ENCODE data around the gene URAD. TPM values are rescaled to one million over a fixed set of nuclear protein-coding genes. Genes with fewer than 3 reads are reported as not detected.
A peak's percentile ranks its signal among the peaks of the same experiment; 100 is the strongest.

Gene URAD
- total RNA-seq, 1 donor from 2014 or later: not detected

DNA sequence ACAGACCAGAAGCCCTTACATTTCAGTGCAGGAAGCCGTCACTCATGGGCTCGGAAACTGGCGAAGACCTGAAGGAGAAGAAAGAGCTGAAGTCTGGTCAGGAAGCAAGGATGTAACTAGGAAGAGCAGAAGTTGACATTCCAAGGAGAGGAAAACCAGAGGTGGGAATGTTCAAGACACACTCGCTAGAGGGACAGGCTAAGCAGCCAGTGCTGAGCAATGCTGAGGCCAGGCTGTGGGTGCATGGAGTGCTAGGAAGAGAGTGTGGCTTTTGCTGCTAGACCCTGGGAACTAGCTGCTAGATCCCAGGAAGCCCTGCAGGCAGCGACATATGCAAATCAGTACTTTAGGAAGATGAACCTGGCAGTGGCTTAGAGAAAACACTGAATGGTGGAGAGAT, 12.1 kb upstream of the URAD start:
- H3K4me1 Mint-ChIP-seq: peaks cover 3% of the 10 kb centered on the region
- POLR2A ChIA-PET: no interaction called here
- DNase-seq: no peak
- TF ChIP-seq, protein P1, sequence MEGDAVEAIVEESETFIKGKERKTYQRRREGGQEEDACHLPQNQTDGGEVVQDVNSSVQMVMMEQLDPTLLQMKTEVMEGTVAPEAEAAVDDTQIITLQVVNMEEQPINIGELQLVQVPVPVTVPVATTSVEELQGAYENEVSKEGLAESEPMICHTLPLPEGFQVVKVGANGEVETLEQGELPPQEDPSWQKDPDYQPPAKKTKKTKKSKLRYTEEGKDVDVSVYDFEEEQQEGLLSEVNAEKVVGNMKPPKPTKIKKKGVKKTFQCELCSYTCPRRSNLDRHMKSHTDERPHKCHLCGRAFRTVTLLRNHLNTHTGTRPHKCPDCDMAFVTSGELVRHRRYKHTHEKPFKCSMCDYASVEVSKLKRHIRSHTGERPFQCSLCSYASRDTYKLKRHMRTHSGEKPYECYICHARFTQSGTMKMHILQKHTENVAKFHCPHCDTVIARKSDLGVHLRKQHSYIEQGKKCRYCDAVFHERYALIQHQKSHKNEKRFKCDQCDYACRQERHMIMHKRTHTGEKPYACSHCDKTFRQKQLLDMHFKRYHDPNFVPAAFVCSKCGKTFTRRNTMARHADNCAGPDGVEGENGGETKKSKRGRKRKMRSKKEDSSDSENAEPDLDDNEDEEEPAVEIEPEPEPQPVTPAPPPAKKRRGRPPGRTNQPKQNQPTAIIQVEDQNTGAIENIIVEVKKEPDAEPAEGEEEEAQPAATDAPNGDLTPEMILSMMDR (IDR thresholded peaks at IDR 0.05): no peak
- no peaks in the 10 kb centered on the region for H3K9me3 Mint-ChIP-seq
- H3K27me3 Mint-ChIP-seq: no peaks in the 10 kb centered on the region
- CTCF ChIA-PET: no interaction called here
- H3K27ac Mint-ChIP-seq: no peak overlapping the region
- H3K36me3 Mint-ChIP-seq (ENCODE audit: low read depth): no peaks in the 10 kb centered on the region
- no peak overlapping the region for H3K4me3 Mint-ChIP-seq
- ATAC-seq (ENCODE audit: low read depth): no peak
- intact Hi-C loops (cut with micrococcal nuclease): no loop called here

DNA sequence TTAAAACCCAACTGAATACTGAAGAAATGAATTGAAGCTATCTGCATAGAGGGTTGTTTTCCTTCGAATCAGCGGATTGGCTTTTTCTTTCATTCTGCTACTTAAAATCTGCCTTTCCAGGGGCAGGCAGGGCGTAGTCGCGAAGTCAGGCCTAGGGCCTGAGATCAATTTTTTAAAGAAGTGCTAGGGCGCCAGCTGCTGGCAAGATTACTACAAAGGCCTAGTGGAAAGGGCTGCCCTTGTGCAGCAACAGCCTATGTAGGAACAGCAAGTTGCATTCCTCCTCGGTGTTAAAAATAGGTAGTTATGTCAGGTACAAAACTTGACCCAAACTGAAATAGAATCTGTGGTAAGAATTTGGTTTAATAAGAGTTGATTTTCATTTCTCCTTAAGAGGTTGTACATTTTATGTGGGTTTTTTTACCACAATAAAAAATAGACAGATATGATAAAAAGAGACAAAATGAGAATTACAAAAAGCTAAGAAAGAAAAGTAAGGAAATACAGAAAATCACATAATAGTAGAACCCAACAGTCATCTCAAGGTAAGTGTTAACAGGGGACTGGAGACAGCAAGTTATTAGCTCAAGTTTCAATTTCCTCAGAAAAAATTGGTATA, 9.5 kb upstream of the URAD start:
- DNase-seq: no peak
- ChIA-PET CTCF (interaction anchor here (0.9 to 1.8 kb wide), 6 partner anchors 14 to 636 kb away, joined by 3 to 8 read pairs (median 4); no protein-coding TSS in a partner anchor), POLR2A (no interaction called here)
- Mint-ChIP-seq H3K36me3 (ENCODE audit: low read depth) (no peaks in the 10 kb centered on the region), H3K27me3 (no peaks in the 10 kb centered on the region), H3K4me1 (peaks cover 3% of the 10 kb centered on the region), H3K27ac (no peak overlapping the region), H3K4me3 (no peak overlapping the region), H3K9me3 (no peaks in the 10 kb centered on the region)
- intact Hi-C loops (cut with micrococcal nuclease): no loop called here
- TF ChIP-seq, protein P1 (IDR thresholded peaks at IDR 0.05): no peak
- ATAC-seq (ENCODE audit: low read depth): peak; percentile 42

DNA sequence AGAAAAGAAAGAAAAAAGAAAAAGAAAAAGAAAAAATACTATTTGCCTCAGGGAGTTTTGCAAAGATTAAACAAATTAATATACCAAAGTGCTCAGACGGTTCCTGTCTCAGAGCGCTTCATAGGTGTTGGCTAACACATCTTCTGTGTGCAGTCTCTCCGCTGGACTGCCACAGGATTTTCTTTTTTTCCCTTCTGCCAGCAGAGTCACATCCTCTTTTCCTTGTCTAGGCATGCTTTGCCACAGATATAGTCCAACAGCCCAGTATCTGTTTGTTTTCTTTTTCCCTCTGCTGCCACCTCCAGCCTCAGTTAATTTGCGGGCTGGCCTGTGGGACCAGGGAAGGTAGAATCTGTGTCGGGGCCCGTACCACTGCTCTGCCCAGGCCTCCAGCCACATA, 3.4 kb upstream of the URAD start:
- DNase-seq: no peak
- no peaks in the 10 kb centered on the region for H3K4me1 Mint-ChIP-seq
- ATAC-seq (ENCODE audit: low read depth): no peak
- no peaks in the 10 kb centered on the region for H3K27me3 Mint-ChIP-seq
- intact Hi-C loops (cut with micrococcal nuclease): no loop called here
- no peaks in the 10 kb centered on the region for H3K36me3 Mint-ChIP-seq (ENCODE audit: low read depth)
- CTCF ChIA-PET: no interaction called here
- TF ChIP-seq, protein P1 (IDR thresholded peaks at IDR 0.05): no peak
- no peak overlapping the region for H3K4me3 Mint-ChIP-seq
- H3K9me3 Mint-ChIP-seq: no peaks in the 10 kb centered on the region
- H3K27ac Mint-ChIP-seq: no peak overlapping the region
- POLR2A ChIA-PET: no interaction called here

DNA sequence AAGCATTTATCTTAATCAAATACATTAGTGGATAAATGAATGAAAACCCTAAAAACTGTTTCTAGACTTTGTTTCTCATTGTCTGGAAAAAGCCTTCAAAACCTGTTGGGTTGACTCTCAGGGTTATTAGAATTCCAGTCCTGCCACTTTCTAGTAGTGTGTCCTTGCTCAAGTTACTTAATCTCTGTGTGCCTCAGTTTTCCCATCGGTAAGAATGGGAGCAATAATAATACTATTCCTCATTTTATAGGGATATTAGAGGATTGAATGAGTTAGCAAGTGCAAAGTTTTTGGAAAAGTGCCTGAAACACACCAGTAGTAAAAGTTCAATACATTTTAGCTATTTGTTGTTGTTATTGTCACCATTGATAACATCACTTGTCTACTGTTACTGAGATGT, 2.9 kb downstream of the URAD start:
- ATAC-seq (ENCODE audit: low read depth): no peak
- DNase-seq: no peak
- H3K27ac Mint-ChIP-seq: no peak overlapping the region
- peaks cover 32% of the 10 kb centered on the region for H3K27me3 Mint-ChIP-seq
- intact Hi-C loops (cut with micrococcal nuclease): loop anchor here (10.0 kb wide), 1 partner anchor 809 kb away; no protein-coding TSS in a partner anchor
- H3K4me1 Mint-ChIP-seq: peaks cover 5% of the 10 kb centered on the region
- ChIA-PET CTCF (interaction anchor here (1.6 to 10.8 kb wide), 6 partner anchors 117 to 1000 kb away, joined by 3 to 230 read pairs (median 10); no protein-coding TSS in a partner anchor), POLR2A (no interaction called here)
- no peaks in the 10 kb centered on the region for H3K9me3 Mint-ChIP-seq
- H3K36me3 Mint-ChIP-seq (ENCODE audit: low read depth): no peaks in the 10 kb centered on the region
- TF ChIP-seq, protein P1 (IDR thresholded peaks at IDR 0.05): no peak
- no peak overlapping the region for H3K4me3 Mint-ChIP-seq

DNA sequence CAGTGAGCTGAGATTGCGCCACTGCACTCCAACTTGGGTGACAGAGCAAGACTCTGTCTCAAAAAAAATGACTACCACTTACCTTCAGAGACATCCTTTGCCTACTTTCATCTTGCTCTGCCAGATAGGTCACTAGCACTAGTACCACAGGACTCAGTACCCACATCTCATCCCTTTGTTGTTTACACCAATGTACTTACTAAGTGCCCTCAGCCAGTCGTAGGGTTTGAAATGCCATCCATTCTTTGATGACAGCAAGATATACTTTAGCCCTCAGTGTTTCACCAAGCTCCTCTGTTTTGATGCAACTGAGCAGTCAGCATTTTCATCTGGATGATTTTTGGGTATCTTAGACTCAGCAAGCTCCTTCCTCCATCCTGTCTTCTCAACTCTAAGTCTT, 6.1 kb downstream of the URAD start:
- no peaks in the 10 kb centered on the region for H3K36me3 Mint-ChIP-seq (ENCODE audit: low read depth)
- POLR2A ChIA-PET: no interaction called here

More for the DNA sequence above, 6.1 kb downstream of the URAD start:
- DNase-seq (no peak), ATAC-seq (ENCODE audit: low read depth) (no peak)
- intact Hi-C loops (cut with micrococcal nuclease): loop anchor here (5.0 to 10.0 kb wide), 2 partner anchors 450 to 812 kb away; no protein-coding TSS in a partner anchor
- TF ChIP-seq, protein P1 (IDR thresholded peaks at IDR 0.05): no peak
- H3K9me3 Mint-ChIP-seq: no peaks in the 10 kb centered on the region
- peaks cover 53% of the 10 kb centered on the region for H3K27me3 Mint-ChIP-seq
- peaks cover 26% of the 10 kb centered on the region for H3K4me1 Mint-ChIP-seq
- CTCF ChIA-PET: interaction anchor here (0.6 to 10.8 kb wide), 6 partner anchors 29 to 997 kb away, joined by 3 to 230 read pairs (median 9); no protein-coding TSS in a partner anchor
- no peak overlapping the region for H3K27ac Mint-ChIP-seq
- no peak overlapping the region for H3K4me3 Mint-ChIP-seq

Measured in activated B cell treated with CpG ODN at 0.5 μM for 24 hours (primary cell).